HTR-8/SVneo (cell line): ENCODE measurements around the gene ADAMTS16.

ENCODE experiments used
- DNase-seq: peaks from one replicate; pipeline ENCODE4 v3.0.0; 2011; ENCODE audit warnings: low spot score, mixed read lengths; ENCODE audit not compliant: insufficient read length
- FAIRE-seq: peaks from 2 replicates; lab custom pipeline; 2011; peaks lifted over from hg19 to GRCh38; lab: Jason Lieb, UNC

Gene ADAMTS16

GRCh38 chr5:5301176-5301575, 161.0 kb downstream of the ADAMTS16 start:
- DNase-seq (no peak), FAIRE-seq (no peak)

DNA sequence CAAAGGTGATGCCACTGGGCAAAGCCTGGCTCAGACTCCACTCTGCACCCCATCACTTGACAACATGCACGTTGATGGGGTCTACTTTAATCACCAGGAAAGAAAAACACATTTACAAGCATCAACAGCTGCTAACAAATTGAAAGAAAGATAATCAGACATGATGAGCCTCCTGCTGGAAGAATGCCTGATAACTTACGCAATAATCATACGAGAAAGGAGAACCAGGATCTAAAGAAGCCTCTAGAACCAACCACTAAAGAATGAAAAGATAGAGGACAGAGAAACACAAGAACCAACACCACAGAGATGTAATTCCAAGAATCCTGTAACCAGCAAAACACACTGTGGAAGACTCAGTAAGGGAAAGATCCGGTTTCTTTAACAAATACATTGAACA, 162.1 kb downstream of the ADAMTS16 start:
- DNase-seq (no peak), FAIRE-seq (no peak)

GRCh38 chr5:5303242-5303641, 163.1 kb downstream of the ADAMTS16 start:
- no peak for FAIRE-seq

DNA sequence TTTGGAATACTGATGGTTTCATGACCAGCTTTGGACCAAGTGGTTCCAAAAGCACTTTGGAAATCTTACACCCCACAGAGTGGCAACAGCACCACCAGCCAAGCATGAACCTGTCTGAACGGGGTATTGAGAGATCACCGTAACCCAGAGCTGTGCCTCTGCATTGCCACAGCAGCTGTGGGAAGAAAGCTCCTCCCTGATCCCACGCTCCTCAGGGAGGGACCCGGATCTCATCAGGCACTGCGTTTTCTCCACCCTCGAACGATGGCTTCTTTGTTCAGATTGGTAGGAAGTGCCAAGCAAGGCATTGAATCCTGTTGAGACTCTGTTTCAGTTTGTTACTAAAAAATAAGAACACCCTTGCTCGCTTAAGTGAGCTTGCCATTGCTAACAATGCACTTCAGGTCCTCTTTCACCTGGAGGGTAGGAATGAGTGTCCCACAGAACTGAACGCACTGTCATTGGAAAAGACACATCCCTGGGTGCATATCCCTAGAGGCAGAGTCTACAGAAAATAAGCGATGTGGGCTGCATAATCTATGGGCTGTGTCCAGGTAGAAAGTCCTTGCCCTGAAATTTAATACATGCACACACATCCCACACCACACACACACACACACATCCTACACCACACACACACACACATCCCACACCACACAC, 164.4 kb downstream of the ADAMTS16 start:
- DNase-seq: peak; percentile 73
- FAIRE-seq: no peak

More at GRCh38 chr5:5303242-5303641, 163.1 kb downstream of the ADAMTS16 start:
- DNase-seq: no peak

GRCh38 chr5:5306696-5307095, 166.6 kb downstream of the ADAMTS16 start:
- FAIRE-seq: peak; percentile 58
- DNase-seq: peak; percentile 67

- DNase-seq (no peak), FAIRE-seq (no peak)
Observed at GRCh38 chr5:5308319-5308718, 168.2 kb downstream of the ADAMTS16 start.

DNA sequence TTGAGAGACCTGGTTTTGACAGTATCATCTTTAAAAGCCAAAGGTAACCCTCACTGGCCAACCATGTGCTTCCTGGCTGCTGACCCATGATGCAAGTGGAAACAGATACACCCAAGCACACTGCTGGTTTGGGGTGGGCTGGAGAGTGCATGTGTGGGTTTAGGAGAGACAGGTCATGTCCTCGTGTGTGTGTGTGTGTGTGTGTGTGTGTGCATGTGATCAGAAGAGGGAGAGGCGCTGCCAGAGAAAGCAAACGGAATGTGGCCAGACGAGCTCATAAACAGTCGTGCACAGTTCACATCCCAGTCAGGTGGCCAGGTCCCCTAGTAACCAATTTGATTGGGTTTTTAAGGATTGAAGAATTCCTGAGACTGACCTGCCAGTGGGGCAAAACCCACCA, 169.5 kb downstream of the ADAMTS16 start:
- FAIRE-seq (peak; percentile 69), DNase-seq (no peak)

DNA sequence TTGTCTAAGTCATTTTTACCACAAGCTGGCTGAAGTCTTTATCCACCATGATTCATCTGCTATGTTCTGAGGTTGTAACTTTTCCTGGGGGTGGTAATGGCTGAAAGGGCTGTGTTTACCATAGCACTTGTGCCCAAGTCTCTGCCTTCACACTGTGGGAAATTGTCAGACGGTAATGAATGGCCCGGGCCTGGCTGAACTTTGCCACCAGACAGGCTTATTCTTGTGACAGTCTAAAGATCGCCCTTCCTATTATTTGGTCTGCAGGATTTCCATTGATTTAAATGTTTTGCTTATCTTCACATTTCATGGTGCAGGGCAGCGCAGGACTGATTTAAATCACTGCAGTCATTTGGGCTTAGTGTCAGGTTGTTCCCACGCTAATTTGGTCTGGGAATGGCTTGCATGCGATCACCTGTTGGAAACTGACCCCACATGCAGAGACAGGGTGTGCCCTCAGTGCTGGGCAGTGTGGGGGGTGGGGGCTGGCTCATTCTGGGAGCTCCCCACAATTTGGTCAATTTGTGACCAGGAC, 173.0 kb downstream of the ADAMTS16 start:
- DNase-seq: no peak
- peak; percentile 85 for FAIRE-seq

DNA sequence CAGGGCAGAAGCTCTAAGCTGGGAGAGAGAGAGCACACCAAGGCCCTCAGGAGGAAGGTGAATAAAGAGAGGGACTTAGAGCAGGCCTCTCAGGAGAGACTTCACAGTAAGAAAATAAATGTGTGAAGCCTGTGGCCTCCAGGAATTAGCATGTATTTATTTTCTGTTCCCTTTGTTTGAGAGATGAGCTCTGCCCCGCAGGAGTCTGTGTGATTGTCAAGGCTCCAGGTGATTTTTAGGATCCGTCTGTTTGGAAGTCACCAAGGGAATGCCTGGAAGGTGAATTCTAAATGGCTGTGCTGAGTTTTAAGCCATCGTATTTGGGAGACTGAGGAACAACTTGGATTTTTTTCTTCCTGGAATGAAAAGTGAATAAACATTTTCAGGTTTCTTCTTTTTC, 174.0 kb downstream of the ADAMTS16 start:
- FAIRE-seq: no peak
- DNase-seq: no peak

DNA sequence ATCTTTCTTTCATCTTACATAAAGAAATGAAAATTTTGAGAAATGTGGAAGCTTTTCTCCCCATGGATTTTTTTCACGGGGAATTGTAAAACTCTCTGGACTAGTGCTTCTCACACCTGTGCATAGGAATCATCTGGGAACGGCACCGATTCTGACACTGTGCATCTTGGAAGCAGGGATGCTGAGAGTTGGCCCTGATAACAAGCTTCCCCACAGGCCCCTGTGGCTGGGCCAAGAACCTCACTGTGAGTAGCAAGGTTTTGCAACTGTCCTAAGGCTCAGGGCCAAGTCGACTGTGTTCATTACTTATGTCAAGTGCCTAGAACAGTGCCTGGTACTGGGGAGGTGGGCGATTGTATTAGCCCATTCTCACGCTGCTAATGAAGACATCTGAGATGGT, 174.5 kb downstream of the ADAMTS16 start:
- DNase-seq (no peak), FAIRE-seq (no peak)

DNA sequence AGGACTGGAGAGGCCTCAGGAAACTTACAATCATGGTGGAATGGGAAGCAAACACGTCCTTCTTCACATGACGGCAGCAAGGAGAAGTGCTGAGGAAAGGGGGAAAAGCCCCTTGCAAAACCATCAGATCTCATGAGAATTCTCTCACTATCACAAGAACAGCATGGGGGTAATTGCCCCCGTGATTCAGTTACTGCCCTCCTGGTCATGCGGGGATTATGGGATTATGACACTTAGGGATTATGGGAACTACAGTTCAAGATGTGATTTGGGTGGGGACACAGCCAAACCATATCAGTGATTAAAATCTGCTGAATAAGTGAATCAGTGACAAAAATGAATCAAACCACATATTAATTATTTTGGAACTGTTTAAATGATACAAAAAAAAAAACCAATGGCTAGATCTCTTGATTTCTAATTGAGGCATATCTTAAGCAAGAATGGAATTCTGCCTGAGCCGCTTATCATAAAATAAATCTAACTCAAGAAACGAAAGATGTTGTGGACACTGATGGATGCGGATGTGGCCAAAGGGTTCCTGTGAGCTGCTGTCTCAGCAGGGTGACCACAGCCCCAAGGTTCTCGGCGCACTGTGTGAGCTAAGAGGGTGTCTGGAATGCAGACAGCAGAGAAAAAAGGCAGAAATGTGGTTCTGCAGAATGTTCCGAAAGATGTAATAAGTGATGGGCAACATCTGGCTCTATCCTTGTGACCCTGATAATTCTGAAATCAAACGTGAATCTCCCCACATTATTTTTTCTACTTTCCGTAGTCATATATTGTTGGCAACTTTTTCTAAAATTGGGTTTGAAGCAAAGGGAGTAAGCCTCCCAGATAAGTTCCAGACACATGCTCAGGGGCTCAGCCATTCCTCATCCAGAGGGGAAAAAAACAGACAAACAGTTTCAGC, 175.2 kb downstream of the ADAMTS16 start:
- FAIRE-seq (peak; percentile 16), DNase-seq (no peak)

- DNase-seq (peak; percentile 76), FAIRE-seq (peak; percentile 87)
Observed at GRCh38 chr5:5316334-5316733, 176.2 kb downstream of the ADAMTS16 start.

GRCh38 chr5:5317976-5318375, 177.8 kb downstream of the ADAMTS16 start:
- no peak for DNase-seq
- FAIRE-seq: peak; percentile 40

DNA sequence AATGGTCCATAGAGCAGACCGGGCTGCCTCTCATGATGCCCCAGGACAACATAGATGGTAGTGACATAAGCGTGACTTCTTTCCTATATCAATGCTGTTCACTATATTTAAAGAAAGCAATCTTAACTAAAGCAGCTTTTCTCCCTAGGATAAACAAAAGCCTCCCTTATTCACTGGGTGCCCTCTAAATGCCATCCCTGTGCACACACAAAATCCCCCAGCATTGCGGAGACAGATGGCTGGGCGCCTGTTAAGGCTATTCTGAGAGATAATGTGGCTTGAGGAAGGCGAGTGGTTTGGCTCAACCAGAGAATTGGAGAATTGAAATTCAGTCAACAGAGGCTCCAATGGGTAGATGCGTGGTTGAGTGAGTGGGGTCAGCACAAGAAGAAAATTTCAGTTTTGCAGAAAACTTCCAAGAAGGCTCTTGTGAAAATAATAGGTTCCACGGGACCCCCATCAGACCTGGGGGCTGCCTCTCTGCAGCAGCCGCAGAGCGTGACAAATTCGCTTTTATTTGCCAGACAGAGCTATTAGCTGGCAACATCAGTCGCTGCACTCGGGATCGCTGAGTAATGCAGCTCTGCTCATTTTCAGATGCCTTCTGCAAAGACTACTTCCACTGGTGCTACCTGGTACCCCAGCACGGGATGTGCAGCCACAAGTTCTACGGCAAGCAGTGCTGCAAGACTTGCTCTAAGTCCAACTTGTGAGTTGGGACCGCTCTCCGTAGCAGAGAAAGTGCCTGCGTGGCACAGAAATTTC, 178.5 kb downstream of the ADAMTS16 start:
- FAIRE-seq (peak; percentile 20), DNase-seq (no peak)

DNA sequence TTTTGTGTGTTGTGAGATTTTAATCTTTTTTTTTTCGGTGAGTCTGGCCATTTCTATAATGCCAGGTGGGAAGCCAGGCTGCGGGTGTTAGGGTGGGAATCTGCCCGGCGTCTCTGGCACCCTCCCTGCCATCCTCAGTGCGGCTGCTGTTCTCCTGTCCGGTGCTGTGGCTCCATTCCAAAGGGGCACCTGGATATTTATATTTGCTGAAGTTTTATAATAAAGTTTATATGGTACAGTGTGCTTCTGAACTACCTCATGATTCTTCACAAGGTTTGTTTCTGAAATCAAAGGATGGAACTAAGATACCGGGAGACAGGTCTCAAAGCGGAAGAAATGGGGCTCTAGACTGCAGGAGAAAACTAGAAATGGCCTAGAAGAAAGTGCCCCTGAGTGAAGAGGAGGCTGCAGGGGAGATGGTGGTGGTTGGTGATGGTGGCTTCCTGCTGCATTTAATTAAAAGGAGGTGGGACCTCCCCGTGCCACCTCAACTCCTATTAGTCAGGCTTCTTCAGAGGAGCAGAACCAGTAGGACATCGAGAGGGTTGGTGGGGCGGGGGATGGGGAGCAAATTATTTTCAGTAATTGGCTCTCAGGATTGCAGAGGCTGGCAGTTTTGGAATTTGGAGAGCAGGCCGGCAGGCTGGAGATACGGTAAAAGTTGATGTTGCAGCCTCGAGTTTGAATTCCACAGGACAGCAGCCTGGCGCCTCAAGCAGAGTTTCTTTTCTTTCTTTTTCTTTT, 180.1 kb downstream of the ADAMTS16 start:
- FAIRE-seq: no peak
- no peak for DNase-seq

- peak; percentile 89 for FAIRE-seq
- no peak for DNase-seq
Observed at GRCh38 chr5:5321137-5321536, 181.0 kb downstream of the ADAMTS16 start.

GRCh38 chr5:5323551-5323950, 183.4 kb downstream of the ADAMTS16 start:
- DNase-seq (no peak), FAIRE-seq (no peak)

DNA sequence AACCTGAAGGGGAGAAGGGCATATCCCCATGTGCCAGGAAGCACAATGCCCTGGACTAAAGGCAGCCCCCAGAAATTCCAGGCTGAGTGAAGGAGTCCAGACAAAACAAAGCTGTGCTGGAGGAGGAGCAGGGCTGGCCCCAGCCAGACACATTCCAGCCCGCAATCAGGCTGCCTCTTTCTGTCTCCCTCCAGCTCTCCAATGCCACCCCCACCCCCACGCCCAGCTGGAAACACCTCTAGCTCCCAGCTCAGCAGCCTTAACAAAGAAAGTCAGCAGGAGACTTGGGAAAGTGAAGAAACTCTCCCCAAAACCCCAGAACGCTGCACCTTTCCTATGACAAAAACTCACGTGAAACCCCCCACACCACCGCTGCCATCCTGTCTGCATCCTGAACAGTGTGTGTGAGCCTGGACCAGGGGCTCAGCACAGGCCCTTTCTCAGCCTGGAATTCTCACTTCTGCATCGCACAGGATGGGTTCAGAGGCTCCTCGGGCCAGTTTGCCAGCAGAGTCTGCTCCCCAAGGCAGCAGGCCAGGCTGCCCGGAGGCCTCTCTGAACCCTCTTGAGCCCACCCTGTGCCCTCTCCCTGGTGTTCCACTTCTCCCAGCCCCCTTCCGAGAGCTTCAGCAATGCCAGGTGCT, 186.1 kb downstream of the ADAMTS16 start:
- FAIRE-seq (no peak), DNase-seq (no peak)

DNA sequence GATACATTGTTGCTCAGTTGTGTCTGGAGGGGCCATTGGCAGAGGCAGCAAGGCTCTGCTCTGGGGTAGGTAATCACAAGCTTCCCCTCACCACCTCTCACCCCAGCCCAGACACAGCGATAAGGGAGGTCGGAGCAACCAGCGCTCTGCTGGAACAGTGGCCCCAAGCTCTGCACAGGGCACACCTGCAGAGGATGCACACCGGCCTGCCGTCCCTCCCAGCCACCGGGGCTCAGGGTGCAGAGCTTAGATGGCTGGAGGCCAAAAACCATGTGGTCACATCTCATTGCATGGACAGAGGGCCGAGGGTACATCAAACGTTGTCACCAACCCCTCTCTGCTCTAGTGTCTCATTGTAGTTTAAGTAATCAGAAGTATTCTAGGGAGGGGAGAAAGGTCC, 187.0 kb downstream of the ADAMTS16 start:
- no peak for DNase-seq
- FAIRE-seq: peak; percentile 64
